DND-41 (cell line): Measurements from ENCODE around the gene PXDC1.

Experiments used
- CTCF ChIP-seq: IDR thresholded peaks from 2 replicates; pipeline ENCODE4 v1.5.1; 2012; ENCODE audit warnings: borderline replicate concordance, low read length, moderate library complexity, mild to moderate bottlenecking; ENCODE audit not compliant: poor library complexity, severe bottlenecking; ENCODE audit errors: extremely low read depth
- EZH2 ChIP-seq: IDR thresholded peaks from 3 replicates; pipeline ENCODE4 v1.6.1; 2012; ENCODE audit warnings: borderline replicate concordance, low read depth, mild to moderate bottlenecking, moderate library complexity, low read length, inconsistent platforms; ENCODE audit not compliant: severe bottlenecking

GRCh38 chr6:3714768-3715167 is 36.7 kb downstream of the PXDC1 start:
- TF ChIP-seq CTCF (no peak), EZH2 (no peak)
